Bronchial epithelial cell (primary cell): ENCODE results near the gene GTF2B. TPM values are rescaled to one million over a fixed set of nuclear protein-coding genes. Genes with fewer than 3 reads are reported as not detected.

Experiments used
- DNase-seq: peaks from one replicate; pipeline ENCODE4 v3.0.0-alpha.2; 2010; ENCODE audit warnings: low read depth
- FAIRE-seq: peaks from 2 replicates; lab custom pipeline; 2011; peaks lifted over from hg19 to GRCh38; lab: Jason Lieb, UNC
- H3K27me3 ChIP-seq: 2 replicates; pipeline ENCODE4 v1.5.1; 2011; ENCODE audit warnings: low read length; ENCODE audit not compliant: control insufficient read depth, insufficient read depth
- H3K36me3 ChIP-seq: 2 replicates; pipeline ENCODE4 v1.5.1; 2011; ENCODE audit warnings: low read length; ENCODE audit not compliant: control insufficient read depth, insufficient read depth
- H3K4me3 ChIP-seq: 2 replicates; pipeline ENCODE4 v1.5.1; 2011; ENCODE audit warnings: mild to moderate bottlenecking, low read depth, low read length, control low read depth
- total RNA-seq: library from RNA; depleted of rRNA; stranded (reverse); fragments of >200 nt; gene quantifications from 2 replicates; pipeline ENCODE4 v1.2.1, GENCODE V29; 2014
- TF ChIP-seq, protein P1 (sequence below): IDR thresholded peaks from 2 replicates; pipeline ENCODE4 v1.5.1; 2011; ENCODE audit warnings: mild to moderate bottlenecking, moderate library complexity, low read length, control low read depth, inconsistent platforms; ENCODE audit not compliant: insufficient read depth, severe bottlenecking

Gene GTF2B
- total RNA-seq, 1 donor from 2014 or later = 40.8 TPM

DNA sequence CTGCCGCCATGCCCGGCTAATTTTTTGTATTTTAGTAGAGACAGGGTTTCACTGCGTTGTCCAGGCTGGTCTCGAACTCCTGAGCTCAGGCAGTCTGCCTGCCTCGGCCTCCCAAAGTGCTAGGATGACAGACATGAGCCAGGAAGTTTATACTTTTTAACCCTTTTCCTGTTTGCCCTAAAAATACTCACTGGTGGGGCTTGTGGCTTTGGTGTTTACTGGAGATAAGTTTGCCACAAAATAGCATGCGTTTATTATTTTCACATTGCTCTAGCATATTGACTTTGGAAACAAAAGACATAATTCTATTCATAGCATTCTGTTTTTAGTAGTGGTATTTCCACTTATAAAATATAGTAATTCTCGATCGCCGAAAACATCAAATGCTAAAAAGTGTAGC is 19.8 kb upstream of the GTF2B start:
- TF ChIP-seq, protein P1, sequence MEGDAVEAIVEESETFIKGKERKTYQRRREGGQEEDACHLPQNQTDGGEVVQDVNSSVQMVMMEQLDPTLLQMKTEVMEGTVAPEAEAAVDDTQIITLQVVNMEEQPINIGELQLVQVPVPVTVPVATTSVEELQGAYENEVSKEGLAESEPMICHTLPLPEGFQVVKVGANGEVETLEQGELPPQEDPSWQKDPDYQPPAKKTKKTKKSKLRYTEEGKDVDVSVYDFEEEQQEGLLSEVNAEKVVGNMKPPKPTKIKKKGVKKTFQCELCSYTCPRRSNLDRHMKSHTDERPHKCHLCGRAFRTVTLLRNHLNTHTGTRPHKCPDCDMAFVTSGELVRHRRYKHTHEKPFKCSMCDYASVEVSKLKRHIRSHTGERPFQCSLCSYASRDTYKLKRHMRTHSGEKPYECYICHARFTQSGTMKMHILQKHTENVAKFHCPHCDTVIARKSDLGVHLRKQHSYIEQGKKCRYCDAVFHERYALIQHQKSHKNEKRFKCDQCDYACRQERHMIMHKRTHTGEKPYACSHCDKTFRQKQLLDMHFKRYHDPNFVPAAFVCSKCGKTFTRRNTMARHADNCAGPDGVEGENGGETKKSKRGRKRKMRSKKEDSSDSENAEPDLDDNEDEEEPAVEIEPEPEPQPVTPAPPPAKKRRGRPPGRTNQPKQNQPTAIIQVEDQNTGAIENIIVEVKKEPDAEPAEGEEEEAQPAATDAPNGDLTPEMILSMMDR = no peak
- Histone ChIP-seq H3K4me3 (no peak overlapping the region), H3K36me3 (no peaks in the 10 kb centered on the region), H3K27me3 (no peaks in the 10 kb centered on the region)
- DNase-seq (no peak), FAIRE-seq (no peak)

DNA sequence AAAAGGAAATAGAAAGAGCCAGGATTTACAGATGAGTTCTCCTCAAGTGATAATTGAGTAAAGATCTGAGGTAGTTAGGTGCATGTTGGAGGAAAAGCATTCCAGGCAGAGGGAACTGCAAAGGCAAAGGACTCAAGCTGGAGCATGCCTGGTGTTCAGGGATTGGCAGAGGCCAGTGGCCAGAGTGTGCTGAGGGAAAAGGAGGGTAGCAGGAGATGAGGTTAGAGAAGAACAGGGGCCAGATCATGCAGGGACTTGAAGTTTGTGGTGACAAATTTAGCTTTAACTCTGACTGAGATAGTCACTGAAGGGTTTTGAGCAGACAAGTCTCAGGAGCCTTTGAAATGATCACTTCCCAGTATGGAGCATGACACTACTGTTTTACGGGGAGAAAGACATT is 19.0 kb upstream of the GTF2B start:
- TF ChIP-seq, protein P1 = no peak
- no peaks in the 10 kb centered on the region for H3K36me3 ChIP-seq
- DNase-seq (peak; percentile 87), FAIRE-seq (no peak)
- no peak overlapping the region for H3K4me3 ChIP-seq
- H3K27me3 ChIP-seq = no peaks in the 10 kb centered on the region

DNA sequence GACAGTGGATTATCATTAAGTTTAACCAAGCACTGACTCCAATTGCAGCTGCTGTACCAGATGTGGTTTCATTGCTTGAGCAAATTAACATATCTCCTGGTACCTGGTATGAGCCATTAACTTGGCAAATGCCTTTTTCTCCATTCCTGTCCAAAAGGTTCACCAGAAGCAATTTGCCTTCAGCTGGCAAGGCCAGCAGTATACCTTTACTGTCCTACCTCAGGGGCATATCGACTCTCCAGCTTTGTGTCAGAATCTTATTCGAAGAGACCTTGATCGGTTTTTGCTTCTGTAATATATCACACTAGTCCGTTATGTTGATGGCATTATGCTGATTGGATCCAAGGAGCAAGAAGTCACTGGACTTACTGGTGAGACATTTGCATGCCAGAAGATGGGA is 9.5 kb upstream of the GTF2B start:
- TF ChIP-seq, protein P1 = no peak
- FAIRE-seq (no peak), DNase-seq (no peak)
- Histone ChIP-seq H3K27me3 (no peaks in the 10 kb centered on the region), H3K4me3 (no peak overlapping the region), H3K36me3 (no peaks in the 10 kb centered on the region)

- TF ChIP-seq, protein P1 = no peak
- no peak for FAIRE-seq
Observed at GRCh38 chr1:88897070-88897730, 5.8 kb upstream of the GTF2B start.

GRCh38 chr1:88892357-88892877 is 1.1 kb upstream of the GTF2B start:
- TF ChIP-seq, protein P1 = no peak
- no peak overlapping the region for H3K4me3 ChIP-seq
- DNase-seq (no peak), FAIRE-seq (no peak)
- no peaks in the 10 kb centered on the region for H3K27me3 ChIP-seq
- H3K36me3 ChIP-seq = no peaks in the 10 kb centered on the region

More at GRCh38 chr1:88897070-88897730, 5.8 kb upstream of the GTF2B start:
- no peak for DNase-seq
- H3K4me3 ChIP-seq = no peak overlapping the region
- no peaks in the 10 kb centered on the region for H3K36me3 ChIP-seq
- no peaks in the 10 kb centered on the region for H3K27me3 ChIP-seq

GRCh38 chr1:88891951-88892340 is 579 bp upstream of the GTF2B start:
- Histone ChIP-seq H3K27me3 (no peaks in the 10 kb centered on the region), H3K36me3 (no peaks in the 10 kb centered on the region), H3K4me3 (peak overlapping the region; percentile 80)
- TF ChIP-seq, protein P1 = no peak
- DNase-seq (peak; percentile 13), FAIRE-seq (no peak)
